Measurements from ENCODE around the gene TPRKB. TPM values are rescaled to one million over a fixed set of nuclear protein-coding genes. Genes with fewer than 3 reads are reported as not detected.
"Not testable (repeated sequence)": the region's sequence is repeated elsewhere in the genome, so short reads cannot be mapped to it uniquely, and the experiment has no call there.

Gene TPRKB
- polyA plus RNA-seq, 4 donors, result 61.3 to 76.9 (median 73.9) TPM

GRCh38 chr2:73701968-73702665, 35.0 kb downstream of the TPRKB start:
- no peak for DNase-seq (ENCODE audit: low read depth in 4 of 4, low spot score in 2 of 4)

- not testable (repeated sequence) for DNase-seq (ENCODE audit: low read depth in 4 of 4, low spot score in 2 of 4)
Measured at GRCh38 chr2:73701448-73701765, 35.7 kb downstream of the TPRKB start.

- DNase-seq (ENCODE audit: low read depth in 4 of 4, low spot score in 2 of 4), result no peak
Measured at GRCh38 chr2:73700661-73701447, 36.3 kb downstream of the TPRKB start.

- no peak for DNase-seq (ENCODE audit: low read depth in 4 of 4, low spot score in 2 of 4)
Measured at GRCh38 chr2:73700131-73700611, 37.0 kb downstream of the TPRKB start.

- no peak for DNase-seq (ENCODE audit: low read depth in 4 of 4, low spot score in 2 of 4)
Measured at GRCh38 chr2:73699437-73699836, 37.7 kb downstream of the TPRKB start.

GRCh38 chr2:73698101-73698500, 39.0 kb downstream of the TPRKB start:
- DNase-seq (ENCODE audit: low read depth in 4 of 4, low spot score in 2 of 4), result no peak

- DNase-seq (ENCODE audit: low read depth in 4 of 4, low spot score in 2 of 4), result no peak
Measured at GRCh38 chr2:73697606-73698005, 39.5 kb downstream of the TPRKB start.

GRCh38 chr2:73696985-73697384, 40.2 kb downstream of the TPRKB start:
- DNase-seq (ENCODE audit: low read depth in 4 of 4, low spot score in 2 of 4), result not testable (repeated sequence)

GRCh38 chr2:73696521-73696920, 40.6 kb downstream of the TPRKB start:
- not testable (repeated sequence) for DNase-seq (ENCODE audit: low read depth in 4 of 4, low spot score in 2 of 4)

- not testable (repeated sequence) for DNase-seq (ENCODE audit: low read depth in 4 of 4, low spot score in 2 of 4)
Measured at GRCh38 chr2:73690372-73691088, 46.6 kb downstream of the TPRKB start.

- not testable (repeated sequence) for DNase-seq (ENCODE audit: low read depth in 4 of 4, low spot score in 2 of 4)
Measured at GRCh38 chr2:73688494-73688893, 48.7 kb downstream of the TPRKB start.

GRCh38 chr2:73685764-73686438, 51.2 kb downstream of the TPRKB start:
- DNase-seq (ENCODE audit: low read depth in 4 of 4, low spot score in 2 of 4), result no peak

- not testable (repeated sequence) for DNase-seq (ENCODE audit: low read depth in 4 of 4, low spot score in 2 of 4)
Measured at GRCh38 chr2:73684905-73685304, 52.2 kb downstream of the TPRKB start.

- DNase-seq (ENCODE audit: low read depth in 4 of 4, low spot score in 2 of 4), result not testable (repeated sequence)
Measured at GRCh38 chr2:73684325-73684724, 52.8 kb downstream of the TPRKB start.

GRCh38 chr2:73679951-73680571, 57.1 kb downstream of the TPRKB start:
- DNase-seq (ENCODE audit: low read depth in 4 of 4, low spot score in 2 of 4), result peak in 1 of 4 donors; percentile 11

Other genes with a start within 250 kb of the TPRKB start
- gene NAT8, start 94.9 kb downstream of the TPRKB start, polyA plus RNA-seq (ENCODE audit: insufficient read length in 4 of 4), result 10 to 100 TPM; 23.5 to 25.5 (median 25.3) TPM
- gene DUSP11, start 42.8 kb upstream of the TPRKB start, polyA plus RNA-seq (ENCODE audit: insufficient read length in 4 of 4), result 10 to 100 TPM; 30.4 to 36.9 (median 35.2) TPM
- gene C2orf78, start 46.8 kb upstream of the TPRKB start, polyA plus RNA-seq (ENCODE audit: insufficient read length in 4 of 4), result not detected
- 10 to 100 TPM; 57.8 to 64.6 (median 61.6) TPM for gene STAMBP, start 91.6 kb upstream of the TPRKB start, polyA plus RNA-seq (ENCODE audit: insufficient read length in 4 of 4)
- 1 to 10 TPM in 1 of 4 donors, under 1 TPM in 3; 0.40 to 4.7 (median 0.72) TPM for gene ACTG2, start 155.7 kb upstream of the TPRKB start, polyA plus RNA-seq (ENCODE audit: insufficient read length in 4 of 4)
- 10 to 100 TPM; 62.1 to 73.4 (median 65.1) TPM for gene DGUOK, start 189.5 kb upstream of the TPRKB start, polyA plus RNA-seq (ENCODE audit: insufficient read length in 4 of 4)
- gene TET3, start 247.6 kb upstream of the TPRKB start, polyA plus RNA-seq (ENCODE audit: insufficient read length in 4 of 4), result 10 to 100 TPM; 19.3 to 26.9 (median 22.0) TPM

Data from left renal cortex interstitium (tissue), 4 donors.